Esophagus squamous epithelium (tissue), 4 donors: ENCODE data around the gene CACNA1I.

ENCODE experiments used
- CTCF ChIP-seq, 6 experiments: fragments of 450-650 bp in 4 of 6; fragments of 200-600 bp in 2 of 6; sonication (generic) in 2 of 6; IDR thresholded peaks; one replicate each; pipeline ENCODE4 v1.5.1; 2016 to 2019; ENCODE audit warnings: antibody characterized with exemption in 6 of 6, mild to moderate bottlenecking in 4 of 6, moderate library complexity in 4 of 6
- POLR2A ChIP-seq, 4 donors: fragments of 450-650 bp; IDR thresholded peaks; one replicate each; pipeline ENCODE4 v1.6.1; 2017; ENCODE audit warnings: antibody characterized with exemption in 4 of 4, mild to moderate bottlenecking in 4 of 4, moderate library complexity in 3 of 4

DNA sequence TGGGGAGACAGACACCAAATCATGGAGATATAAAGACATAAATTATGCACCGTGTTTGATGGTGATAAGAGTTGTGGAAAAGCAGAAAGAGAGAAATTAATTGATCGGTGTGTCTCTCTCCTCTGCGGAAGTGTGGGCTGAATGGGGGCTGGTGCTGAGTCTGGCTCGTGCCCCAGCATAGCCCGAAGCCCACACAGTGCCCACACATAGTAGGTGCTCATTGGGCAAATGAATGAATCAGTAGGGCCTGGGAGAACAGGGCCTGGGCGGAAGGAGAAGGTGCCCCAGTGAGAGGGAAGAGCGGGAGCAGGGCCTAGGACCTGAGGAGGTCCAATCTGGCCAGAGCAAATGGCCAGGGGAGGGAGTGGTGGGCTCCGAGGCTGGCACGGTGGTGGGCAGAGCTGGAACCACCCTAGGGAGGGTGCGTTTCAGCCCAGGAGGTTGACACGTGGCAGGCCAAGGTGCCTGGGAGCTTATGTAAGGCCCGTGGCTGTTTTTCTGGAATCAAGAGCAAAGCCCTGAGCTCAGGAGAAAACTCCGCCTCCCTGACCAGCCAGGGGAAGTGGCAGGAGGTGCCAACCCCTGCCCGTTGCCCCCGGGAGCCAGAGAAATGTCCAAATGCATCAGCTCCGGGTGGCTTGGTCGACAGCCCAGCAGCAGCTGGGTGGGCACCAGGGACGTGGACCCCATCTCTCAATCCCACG is 2.1 kb upstream of the CACNA1I start:
- TF ChIP-seq POLR2A (IDR thresholded peaks at IDR 0.05), result no peak
- TF ChIP-seq CTCF (IDR thresholded peaks at IDR 0.05), result no peak
